Smooth muscle cell (in vitro differentiated cells): ENCODE measurements around the gene GTPBP4. TPM values are rescaled to one million over a fixed set of nuclear protein-coding genes. Genes with fewer than 3 reads are reported as not detected.

Experiments used
- DNase-seq: peaks from one replicate; lab custom pipeline; 2025; ENCODE audit not compliant: unreplicated experiment; lab: John Stamatoyannopoulos, UW
- H2AFZ ChIP-seq: fragments of 200-600 bp; sonication (generic); 2 replicates; pipeline ENCODE4 v1.6.0; 2016; ENCODE audit warnings: antibody characterized with exemption, low read depth, mild to moderate bottlenecking
- H3F3A ChIP-seq: fragments of 200-600 bp; sonication (generic); 2 replicates; pipeline ENCODE4 v1.6.0; 2017; ENCODE audit warnings: antibody characterized with exemption, low read depth
- H3K27ac ChIP-seq: fragments of 200-600 bp; sonication (generic); 2 replicates; pipeline ENCODE4 v1.5.1; 2016; ENCODE audit warnings: low read depth, mild to moderate bottlenecking
- H3K27me3 ChIP-seq: fragments of 200-600 bp; sonication (generic); 2 replicates; pipeline ENCODE4 v1.6.1; 2016; ENCODE audit warnings: low read depth, mild to moderate bottlenecking
- H3K36me3 ChIP-seq: fragments of 200-600 bp; sonication (generic); 2 replicates; pipeline ENCODE4 v1.5.1; 2016; ENCODE audit warnings: low read depth
- H3K4me1 ChIP-seq: fragments of 200-600 bp; sonication (generic); 2 replicates; pipeline ENCODE4 v1.5.1; 2016; ENCODE audit warnings: low read depth
- H3K4me2 ChIP-seq: fragments of 200-600 bp; sonication (generic); 2 replicates; pipeline ENCODE4 v1.6.0; 2016; ENCODE audit warnings: mild to moderate bottlenecking
- H3K4me3 ChIP-seq: fragments of 200-600 bp; sonication (generic); 2 replicates; pipeline ENCODE4 v1.5.1; 2016; ENCODE audit warnings: mild to moderate bottlenecking
- H3K79me2 ChIP-seq: fragments of 200-600 bp; sonication (generic); 2 replicates; pipeline ENCODE4 v1.6.0; 2016; ENCODE audit warnings: low read depth, mild to moderate bottlenecking
- H3K9ac ChIP-seq: fragments of 200-600 bp; sonication (generic); 2 replicates; pipeline ENCODE4 v1.6.0; 2016; ENCODE audit warnings: low read depth
- H3K9me3 ChIP-seq: fragments of 200-600 bp; sonication (generic); replicated peaks from 2 replicates; pipeline ENCODE4 v1.5.1; 2016; ENCODE audit warnings: low read depth
- H4K20me1 ChIP-seq: fragments of 200-600 bp; sonication (generic); 2 replicates; pipeline ENCODE4 v1.6.0; 2016; ENCODE audit warnings: low read depth
- CTCF ChIP-seq: fragments of 200-600 bp; sonication (generic); IDR thresholded peaks from 2 replicates; pipeline ENCODE4 v1.5.1; 2017; ENCODE audit warnings: borderline replicate concordance, mild to moderate bottlenecking, antibody characterized with exemption; ENCODE audit not compliant: insufficient read depth, poor library complexity, severe bottlenecking
- WGBS: methylation state at CpG from one replicate; pipeline ENCODE4 v1.1.7; 2016; ENCODE audit warnings: low lambda C conversion rate; 5-methylcytosine and 5-hydroxymethylcytosine counted together
- polyA plus RNA-seq: library from polyadenylated mRNA; unstranded; fragments of >200 nt; fragmentation: Nextera tagmentation; extraction: Ambion mirVana; gene quantifications from 2 replicates; pipeline ENCODE4 v1.2.1, GENCODE V29; 2016
- total RNA-seq: library from RNA; depleted of rRNA; stranded (reverse); fragments of >200 nt; gene quantifications from 2 replicates; pipeline ENCODE4 v1.2.3, GENCODE V29; 2014

The GTPBP4 gene
- total and polyA plus RNA-seq, 2 experiments from 2014 or later: 42.5 to 52.1 TPM

- peaks cover 60% of the 10 kb centered on the region for H4K20me1 ChIP-seq
- H2AFZ ChIP-seq: no peak overlapping the region
- peaks cover 18% of the 10 kb centered on the region for H3F3A ChIP-seq
- peak overlapping the region; percentile 100 for H3K9ac ChIP-seq
- H3K27me3 ChIP-seq: no peaks in the 10 kb centered on the region
- H3K9me3 ChIP-seq: no peaks in the 10 kb centered on the region
- H3K36me3 ChIP-seq: no peaks in the 10 kb centered on the region
- H3K79me2 ChIP-seq: peaks cover 93% of the 10 kb centered on the region
- no peak for TF ChIP-seq CTCF
- peak overlapping the region; percentile 100 for H3K27ac ChIP-seq
- peak overlapping the region; percentile 95 for H3K4me2 ChIP-seq
- DNase-seq: no peak
- 44% methylated on average over 6 of the region's 6 CpGs for WGBS
- peaks cover 35% of the 10 kb centered on the region for H3K4me1 ChIP-seq
- peak overlapping the region; percentile 97 for H3K4me3 ChIP-seq
These were observed 66.5 kb downstream of the GTPBP4 start for GRCh38 chr10:1054684-1055083.

- peaks cover 65% of the 10 kb centered on the region for H4K20me1 ChIP-seq
- no peaks in the 10 kb centered on the region for H3K36me3 ChIP-seq
- DNase-seq: peak; percentile 50
- peak within 1 kb of the TSS; percentile 67 for H2AFZ ChIP-seq
- peak within 1 kb of the TSS; percentile 97 for H3K4me3 ChIP-seq
- H3K4me1 ChIP-seq: peaks cover 24% of the 10 kb centered on the region
- H3K27me3 ChIP-seq: no peaks in the 10 kb centered on the region
- peak within 1 kb of the TSS; percentile 100 for H3K27ac ChIP-seq
- H3K4me2 ChIP-seq: peak within 1 kb of the TSS; percentile 95
- H3K79me2 ChIP-seq: peaks cover 93% of the 10 kb centered on the region
- H3K9ac ChIP-seq: peak within 1 kb of the TSS; percentile 100
- H3F3A ChIP-seq: peaks cover 7% of the 10 kb centered on the region
- TF ChIP-seq CTCF: no peak
- no peaks in the 10 kb centered on the region for H3K9me3 ChIP-seq
- 1% methylated on average over 80 of the region's 87 CpGs for WGBS
These were observed 68.3 kb downstream of the GTPBP4 start, which contains the start of gene WDR37 for GRCh38 chr10:1056326-1057105. TSS of gene WDR37 (plus strand) at chr10:1056385. CDS start at chr10:1072156, 15,771 bp downstream.

GRCh38 chr10:1057106-1057657 lies 68.9 kb downstream of the GTPBP4 start:
- peaks cover 24% of the 10 kb centered on the region for H3K4me1 ChIP-seq
- peak overlapping the region; percentile 100 for H3K9ac ChIP-seq
- peaks cover 4% of the 10 kb centered on the region for H3F3A ChIP-seq
- H2AFZ ChIP-seq: no peak overlapping the region
- peaks cover 65% of the 10 kb centered on the region for H4K20me1 ChIP-seq
- H3K9me3 ChIP-seq: no peaks in the 10 kb centered on the region
- H3K4me2 ChIP-seq: peak overlapping the region; percentile 95
- 2% methylated on average over 11 of the region's 26 CpGs for WGBS
- no peak for TF ChIP-seq CTCF
- H3K36me3 ChIP-seq: no peaks in the 10 kb centered on the region
- no peak for DNase-seq
- H3K27ac ChIP-seq: peak overlapping the region; percentile 100
- H3K27me3 ChIP-seq: no peaks in the 10 kb centered on the region
- peaks cover 90% of the 10 kb centered on the region for H3K79me2 ChIP-seq
- H3K4me3 ChIP-seq: peak overlapping the region; percentile 97
